GM21786 (cell line): ENCODE data around the gene APOL6.
"Not testable (repeated sequence)": the region's sequence is repeated elsewhere in the genome, so short reads cannot be mapped to it uniquely, and the experiment has no call there.

Experiments used
- ATAC-seq: cut with Tn5 transposase; IDR thresholded peaks from one replicate; pipeline ENCODE4 v1.9.1; 2021; ENCODE audit not compliant: unreplicated experiment

The APOL6 gene

DNA sequence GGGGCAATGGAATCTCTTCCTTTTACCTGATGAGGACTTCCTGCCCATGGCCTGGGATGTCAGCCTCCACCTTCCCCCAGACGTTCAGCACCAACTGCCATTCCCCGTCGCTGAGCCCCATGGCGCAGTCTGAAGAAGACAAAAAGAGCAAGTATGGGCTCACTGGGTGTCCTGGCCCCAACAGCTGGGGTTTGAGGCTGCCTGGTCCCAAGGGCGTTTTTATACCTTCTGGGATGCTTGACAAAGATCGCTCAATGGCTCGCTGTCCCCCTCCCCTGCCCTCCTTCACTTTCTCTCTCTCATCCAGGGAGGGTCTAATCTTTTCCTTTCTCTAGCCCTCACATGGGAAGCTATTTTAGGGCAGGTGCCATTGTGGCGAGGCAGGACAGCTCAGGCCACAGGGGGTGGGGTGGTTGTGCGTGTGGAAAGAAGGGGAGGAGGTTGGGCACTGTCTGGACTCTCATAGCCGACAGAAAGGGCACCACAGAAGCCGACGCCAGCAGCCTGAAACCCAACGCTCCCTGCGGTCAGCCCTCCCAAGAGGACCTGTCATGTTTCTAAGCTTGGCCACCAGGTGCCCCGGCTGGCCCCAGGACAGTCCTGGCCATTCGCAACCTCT, 31.0 kb upstream of the APOL6 start, which contains the start of gene MB:
Gene MB (minus strand): TSS at position 193 of the 619 bp plus-strand sequence. CDS start 72 bp downstream, at position 121.
- no peak for ATAC-seq

DNA sequence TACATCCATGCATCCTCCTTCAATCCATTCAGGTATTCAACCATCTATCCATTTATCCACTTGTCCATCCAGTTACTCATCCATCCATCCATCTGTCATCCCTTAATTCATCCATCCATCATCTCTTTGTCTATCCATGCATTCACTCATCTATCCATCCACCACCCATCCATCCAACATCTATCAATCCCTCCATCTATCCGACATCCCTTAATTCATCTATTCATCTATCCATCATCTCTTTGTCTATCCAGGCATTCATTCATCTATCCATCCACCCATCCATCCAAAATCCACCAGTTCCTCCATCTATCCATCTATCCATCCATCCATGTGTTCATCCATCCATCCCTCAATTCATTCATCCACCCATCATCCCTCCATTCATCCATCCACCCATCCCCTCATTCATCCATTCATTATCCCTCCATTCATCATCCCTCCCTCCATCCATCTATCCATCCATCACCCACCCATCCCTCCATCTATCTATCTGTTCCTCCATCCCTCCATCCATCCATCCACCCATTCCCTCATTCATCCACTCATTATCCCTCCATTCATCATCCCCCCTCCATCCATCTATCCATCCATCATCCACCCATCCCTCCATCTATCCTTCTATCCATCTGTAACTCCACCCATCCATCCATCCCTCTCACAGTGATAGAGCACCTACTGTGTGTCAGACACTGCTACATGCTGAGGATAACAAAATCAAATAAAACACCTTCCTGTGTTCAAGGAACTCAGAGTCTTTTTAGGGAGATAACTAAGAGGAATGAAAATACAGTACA, 29.6 kb upstream of the APOL6 start:
- ATAC-seq = no peak

DNA sequence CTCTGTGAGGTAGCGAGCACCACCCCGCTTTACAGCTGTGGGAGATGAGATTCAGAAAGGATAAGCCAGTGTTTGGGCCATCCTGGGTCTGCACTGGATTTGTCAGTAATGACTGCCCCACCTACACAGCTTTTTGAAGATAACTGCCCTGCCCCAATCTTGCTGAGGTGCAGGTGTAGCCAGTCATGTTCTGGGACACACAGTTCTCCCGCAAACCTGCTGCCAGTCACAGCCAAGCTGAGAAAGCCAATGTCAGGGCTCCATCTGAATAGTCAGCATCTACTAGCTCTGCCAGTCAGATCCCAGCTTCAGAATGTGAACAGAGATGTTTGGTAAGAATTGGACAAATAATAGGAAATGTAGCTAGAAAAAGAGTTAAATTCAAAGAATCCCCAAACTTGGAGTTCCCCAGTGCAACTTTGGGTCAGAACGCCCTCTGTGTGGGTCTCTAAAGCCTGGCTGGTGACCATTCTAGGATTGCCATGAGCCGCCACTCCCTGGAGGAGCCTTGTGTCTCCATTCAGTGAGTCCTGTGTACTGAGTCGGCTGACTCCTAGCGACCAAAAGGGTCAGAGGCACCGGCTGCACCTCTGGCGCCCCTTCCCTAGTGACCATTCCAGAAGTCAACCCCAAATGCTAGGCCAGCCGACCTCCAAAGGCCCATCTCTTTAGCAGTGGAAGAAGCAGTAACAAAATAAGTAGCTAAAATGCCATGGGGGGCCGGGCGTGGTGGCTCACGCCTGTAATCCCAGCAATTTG, 28.7 kb upstream of the APOL6 start:
- no peak for ATAC-seq

DNA sequence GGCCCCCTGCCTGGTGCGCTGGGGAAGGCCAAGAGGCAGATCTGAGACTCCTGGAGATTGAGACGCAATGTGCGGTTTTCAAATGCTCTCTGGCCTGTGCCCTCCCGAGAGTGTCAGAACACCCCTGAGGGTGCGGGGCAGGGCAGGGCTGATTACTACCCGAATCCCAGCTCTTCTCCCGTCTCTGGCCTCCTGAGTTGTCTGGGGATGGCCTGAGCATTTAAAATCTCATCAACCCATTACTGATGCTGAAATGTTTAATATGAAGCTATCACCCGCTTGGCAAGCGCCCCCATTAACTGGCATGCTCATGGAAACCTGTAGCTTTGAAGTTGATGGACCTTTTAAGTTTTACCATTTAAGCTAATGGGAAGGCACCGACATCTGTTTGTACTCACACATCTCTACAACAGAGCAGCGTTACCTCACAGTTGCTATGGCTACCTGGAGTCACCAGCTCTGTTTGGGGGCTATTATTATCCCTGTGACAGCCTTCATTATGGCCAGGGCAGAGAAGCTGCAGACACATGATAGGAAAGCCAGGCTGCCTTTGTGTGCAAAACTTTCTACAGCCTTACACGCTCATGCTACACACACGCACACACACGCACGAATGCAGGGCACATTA, 27.5 kb upstream of the APOL6 start:
- ATAC-seq = no peak

DNA sequence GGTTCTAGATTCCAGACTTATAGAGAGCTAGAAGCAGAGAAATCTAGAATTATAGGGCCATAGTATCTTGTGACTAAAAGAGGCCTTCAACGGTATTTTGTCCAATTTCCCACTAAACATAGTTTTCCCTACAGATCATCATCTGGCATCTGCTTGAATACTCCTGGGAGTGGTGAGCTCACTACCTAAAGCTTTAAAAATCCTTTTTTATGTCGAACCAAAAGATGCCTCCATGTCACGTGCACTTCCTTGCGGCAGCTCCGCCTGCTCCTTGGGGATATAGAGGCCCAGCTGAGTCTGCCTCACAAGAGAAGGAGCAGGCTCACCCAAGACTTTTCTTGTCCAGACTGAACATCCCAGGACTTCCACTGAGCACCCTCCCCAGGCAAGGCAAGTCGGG, 26.8 kb upstream of the APOL6 start:
- ATAC-seq = no peak

DNA sequence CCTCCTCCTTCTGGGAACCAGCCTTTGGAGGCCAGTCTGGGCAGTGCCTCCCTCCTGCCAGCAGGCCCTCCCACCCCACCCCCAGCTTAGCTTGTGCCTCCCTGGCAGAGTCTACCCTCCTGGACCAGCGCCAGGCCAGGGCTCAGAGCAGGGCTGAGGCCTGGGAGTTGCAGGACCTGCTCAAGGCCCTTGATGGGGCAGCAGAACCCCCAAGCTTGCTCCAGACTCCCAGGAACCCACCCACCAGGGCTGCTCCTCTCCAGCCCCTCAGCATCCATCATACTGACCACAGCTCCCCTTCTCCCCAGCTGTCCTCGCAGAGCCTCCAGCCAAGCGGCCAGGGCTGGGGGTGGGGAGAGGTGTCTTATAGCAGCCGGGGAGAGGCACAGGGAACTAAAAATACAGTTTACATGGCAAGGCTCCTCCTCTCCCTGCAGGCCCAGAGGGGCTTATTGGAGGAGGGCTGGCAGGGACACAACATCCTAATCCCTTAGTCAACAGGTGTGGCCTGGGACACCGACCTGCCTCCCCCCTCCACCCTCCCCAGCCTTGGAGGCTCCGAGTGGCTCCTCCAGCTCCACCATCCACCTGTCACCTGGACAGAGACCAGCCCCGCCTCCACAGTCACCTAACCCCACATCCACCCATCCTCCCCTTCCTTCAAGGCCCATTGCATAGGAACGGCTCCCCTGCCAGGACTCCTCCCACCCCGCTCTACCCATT, 25.9 kb upstream of the APOL6 start:
- no peak for ATAC-seq

DNA sequence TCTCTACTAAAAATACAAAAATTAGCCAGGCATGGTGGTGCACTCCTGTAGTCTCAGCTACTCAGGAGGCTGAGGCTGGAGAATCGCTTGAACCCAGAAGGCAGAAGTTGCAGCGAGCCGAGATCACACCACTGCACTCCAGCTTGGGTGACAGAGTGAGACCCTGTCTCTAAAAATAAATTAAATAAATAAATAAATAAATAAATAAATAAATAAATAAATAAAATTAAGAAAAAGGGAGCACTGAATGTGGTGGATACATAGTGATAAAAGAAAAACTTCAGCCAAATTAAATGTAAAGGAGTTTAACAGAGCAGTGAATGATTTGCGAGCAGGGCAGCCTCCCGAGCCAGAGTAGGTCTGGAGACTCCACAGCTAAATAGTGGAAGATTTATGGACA, 24.4 kb upstream of the APOL6 start:
- not testable (repeated sequence) for ATAC-seq

DNA sequence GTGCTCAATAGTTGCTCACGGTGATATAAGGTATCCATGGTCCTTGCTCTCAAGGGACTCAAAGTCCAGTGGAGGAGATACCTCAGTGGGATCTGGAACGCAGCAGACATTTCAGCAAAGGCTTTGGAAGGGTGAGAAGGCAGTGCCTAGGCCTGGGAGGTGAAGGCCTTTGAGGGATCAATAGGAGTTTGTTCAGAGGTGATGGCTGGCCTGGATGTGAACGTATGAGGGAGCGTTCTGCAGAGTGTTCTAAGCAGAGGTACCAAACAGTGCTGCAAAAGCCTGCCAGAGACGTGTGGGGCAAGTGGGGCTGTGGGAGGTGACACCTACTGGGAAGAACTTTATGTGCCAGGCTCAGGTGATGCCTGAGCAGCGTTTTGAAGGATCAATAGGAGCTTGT, 23.7 kb upstream of the APOL6 start:
- no peak for ATAC-seq

DNA sequence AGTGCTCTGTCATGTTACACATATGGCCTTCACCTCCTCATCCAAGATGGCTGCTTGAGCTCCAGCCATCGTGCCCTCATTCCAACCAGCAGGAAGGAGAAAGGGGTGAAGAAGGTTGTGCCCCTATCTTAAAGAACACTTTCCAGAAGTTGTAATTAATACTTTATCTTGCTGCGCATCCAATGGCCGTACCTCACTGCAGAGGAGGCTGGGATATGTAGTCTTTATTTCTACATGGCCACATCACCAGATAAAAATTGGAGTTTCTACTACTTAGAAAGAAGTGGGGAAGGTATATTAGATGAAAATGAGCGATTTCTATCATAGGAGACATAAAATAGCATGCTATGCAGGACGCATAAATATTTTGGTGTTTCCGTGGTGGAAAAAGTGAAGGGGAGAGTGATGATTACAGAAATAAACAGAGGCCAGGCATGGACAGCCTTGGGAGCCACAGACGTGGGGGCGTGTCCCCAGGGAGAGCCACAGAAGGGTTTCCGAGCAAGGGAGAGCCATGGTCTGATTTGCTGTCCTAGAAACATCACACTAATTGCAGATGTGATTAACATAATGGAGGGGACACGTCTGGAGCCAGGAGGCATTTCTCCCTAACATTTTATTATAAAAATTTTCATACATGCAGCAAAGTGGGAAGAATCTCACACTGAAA, 22.3 kb upstream of the APOL6 start:
- ATAC-seq = no peak

DNA sequence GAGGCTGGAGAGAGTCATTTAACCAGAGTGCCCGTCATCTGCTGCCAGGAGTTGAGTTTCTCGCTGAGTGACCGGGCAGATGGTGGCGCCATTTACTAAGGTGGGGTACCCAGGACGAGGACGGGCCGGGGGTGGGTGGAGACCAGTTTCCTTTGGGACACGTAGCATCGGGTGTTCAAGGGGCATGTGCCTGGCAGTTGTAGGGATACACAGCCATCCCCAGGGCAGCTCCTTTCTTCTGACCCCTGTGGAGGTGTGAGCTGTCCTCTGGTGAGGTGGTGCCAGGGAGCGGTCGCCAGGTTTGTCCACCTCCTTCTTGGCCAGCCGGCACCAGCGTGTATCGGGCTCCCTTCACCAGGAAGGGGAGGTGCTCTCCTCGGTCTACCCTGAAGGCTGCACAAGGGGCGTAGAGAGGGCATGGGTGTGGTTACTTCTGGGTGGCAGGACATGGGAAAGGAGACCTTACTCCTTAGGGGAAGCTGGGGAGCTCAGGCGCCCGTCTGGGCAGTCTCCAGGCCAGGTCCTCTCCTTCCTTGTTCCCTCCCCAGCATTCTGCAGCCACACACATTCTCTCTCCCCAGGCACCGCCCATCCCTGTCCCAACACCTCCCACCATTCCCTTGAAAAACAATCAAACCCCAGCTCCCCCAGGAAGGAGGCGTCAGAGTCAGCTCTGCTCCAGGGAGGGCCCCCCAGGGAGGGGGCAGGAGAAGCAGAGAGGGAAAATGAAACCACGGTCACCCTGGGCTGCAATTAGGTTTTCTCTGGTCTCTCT, 20.8 kb upstream of the APOL6 start:
- ATAC-seq = no peak

DNA sequence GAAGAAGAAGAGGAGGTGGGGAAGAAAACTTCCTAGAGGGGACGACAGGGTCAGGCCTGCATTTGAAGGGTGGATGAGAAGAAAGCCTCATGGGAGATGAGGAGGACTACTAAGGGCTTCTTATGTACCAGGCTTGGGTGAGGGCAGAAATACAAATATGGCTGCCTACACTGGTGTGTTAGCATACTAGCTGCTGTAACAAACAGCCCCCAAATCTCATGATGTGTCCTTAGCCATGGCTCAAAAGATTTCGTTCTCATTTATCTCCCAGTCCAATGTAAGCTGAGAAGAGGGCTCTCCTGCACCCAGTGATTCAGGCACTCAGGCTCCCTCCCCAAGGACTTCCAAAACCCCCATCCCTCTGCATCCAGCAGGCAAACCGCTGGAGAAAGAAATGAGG, 19.5 kb upstream of the APOL6 start:
- ATAC-seq = no peak

DNA sequence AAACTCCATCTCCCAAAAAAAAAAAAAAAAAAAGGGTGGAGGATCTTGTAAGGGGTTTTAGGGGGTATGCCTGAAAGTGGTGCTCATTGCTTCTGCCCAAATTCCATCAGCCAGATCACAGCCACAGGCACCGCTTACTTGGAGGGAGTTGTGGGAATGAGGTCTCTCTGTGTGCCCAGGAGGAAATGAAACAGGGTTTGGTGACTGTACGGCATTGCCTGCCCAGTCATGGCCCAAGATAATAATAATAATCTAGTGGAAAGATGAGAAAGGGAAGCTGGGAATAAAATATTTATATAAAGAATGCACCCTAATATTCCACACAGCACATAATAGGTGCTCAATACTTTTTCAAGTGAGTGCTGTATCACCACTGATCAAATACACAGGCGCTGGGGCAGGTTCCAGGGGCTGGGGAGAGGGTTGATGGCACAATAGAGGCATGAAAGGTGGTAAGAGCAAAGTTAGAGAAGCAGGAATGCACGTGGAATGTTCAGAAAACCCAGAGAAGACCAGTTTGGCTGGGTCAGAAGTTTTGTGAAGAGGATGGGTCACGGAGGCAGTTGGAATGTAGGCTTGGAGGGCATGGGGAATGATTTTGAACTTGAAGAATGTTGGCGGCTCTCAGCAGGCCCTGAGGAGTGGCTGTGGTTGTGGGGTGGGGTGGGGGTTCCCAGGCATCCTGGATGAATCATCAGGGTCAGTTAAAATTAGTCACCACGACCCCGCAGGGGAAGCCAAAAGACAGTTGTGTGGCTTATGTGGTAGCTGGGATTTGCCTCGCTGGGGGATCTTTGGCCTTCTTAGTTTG, 18.6 kb upstream of the APOL6 start:
- ATAC-seq = no peak

DNA sequence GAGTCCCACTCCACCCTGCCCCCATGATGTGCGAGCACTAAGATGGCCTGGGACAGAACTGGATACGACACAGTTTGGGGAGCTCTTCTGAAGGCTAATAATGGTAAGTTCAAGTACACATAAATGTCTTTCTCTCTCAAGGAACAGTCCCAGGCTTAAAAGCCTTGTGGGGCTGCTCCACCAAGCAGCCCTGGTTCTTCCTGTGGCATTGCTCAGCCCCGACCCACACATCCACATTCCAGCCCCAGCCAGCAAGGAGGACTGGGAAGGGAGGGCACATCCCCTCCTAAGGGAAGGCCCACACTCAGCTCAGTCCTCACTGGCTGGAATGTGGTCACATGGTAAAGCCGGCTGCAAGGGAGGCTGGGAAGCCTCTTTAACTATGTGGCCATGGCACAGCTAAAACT, 17.9 kb upstream of the APOL6 start:
- no peak for ATAC-seq

DNA sequence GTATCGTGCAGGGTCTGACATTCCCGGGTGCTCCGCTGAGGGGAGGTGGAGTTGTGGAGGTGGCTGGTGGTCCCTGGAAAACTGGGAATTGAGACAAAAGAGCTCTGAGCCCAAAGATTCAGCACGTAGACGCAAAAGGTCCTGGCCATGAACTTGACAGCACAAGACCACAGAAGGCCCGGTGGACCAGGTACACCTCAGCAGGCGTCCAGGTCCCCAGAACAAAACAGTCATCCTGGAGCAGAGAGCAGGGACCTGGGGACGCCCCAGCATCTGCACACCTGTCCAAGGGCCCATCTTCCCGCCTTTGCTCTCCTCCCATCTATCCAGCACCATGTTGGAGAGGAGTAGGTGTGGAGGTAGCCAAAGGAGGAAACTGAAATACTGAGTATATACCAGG, 17.4 kb upstream of the APOL6 start:
- ATAC-seq = no peak

DNA sequence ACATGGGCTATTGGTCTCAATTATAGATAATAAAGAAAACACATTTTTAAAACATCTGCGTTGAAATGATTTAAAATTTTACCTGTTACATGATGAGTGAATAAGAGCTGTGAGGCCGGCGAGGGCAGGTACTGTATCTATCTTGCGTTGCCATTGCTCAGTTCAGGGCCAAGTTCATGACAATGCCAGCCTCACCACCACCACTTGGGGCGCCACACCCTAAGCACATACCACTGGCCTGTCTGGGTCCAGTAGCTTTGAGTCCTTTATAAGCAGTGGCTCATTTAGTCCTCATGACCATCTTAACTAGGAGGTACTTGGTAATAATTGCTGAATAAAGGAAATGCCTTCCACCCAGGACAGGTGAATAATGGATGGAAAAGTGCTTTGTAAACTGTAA, 16.6 kb upstream of the APOL6 start:
- ATAC-seq = no peak

DNA sequence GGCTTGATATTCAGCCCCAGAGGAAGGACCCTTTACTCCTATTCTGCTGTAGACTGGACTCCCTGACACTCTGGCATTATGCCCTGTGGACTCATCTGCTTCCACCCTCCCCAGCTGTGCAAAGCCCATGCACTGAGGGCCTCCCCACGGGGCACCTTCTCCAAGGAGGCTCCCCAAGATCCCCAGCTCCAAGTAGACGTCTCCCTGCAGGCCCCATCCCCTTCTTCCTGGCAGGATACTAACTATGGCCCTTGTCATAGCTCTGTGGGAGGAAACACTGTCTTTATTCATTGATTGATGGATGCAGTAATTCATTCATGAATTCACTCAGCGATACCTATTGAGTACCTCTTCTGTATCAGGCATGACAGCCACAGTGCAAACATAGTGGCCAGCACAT, 15.3 kb upstream of the APOL6 start:
- no peak for ATAC-seq

DNA sequence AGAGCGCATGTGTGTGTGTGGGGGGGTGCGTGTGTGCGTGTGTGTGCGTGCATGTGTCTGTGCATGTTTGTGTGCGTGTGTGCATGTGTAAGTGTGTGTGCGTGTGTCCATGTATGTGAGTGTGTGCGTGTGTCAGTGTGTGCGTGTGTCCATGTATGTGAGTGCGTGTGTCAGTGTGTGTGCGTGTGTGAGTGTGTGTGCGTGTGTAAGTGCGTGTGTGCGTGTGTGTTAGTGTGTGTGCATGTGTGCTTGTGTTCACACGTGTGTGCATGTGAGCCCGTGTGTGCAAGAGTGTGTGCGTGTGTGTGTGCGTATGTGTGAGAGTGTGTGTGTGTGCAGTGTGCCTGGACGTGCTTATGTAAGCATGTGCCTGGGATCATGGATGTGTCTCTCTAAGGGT, 14.7 kb upstream of the APOL6 start:
- ATAC-seq = no peak

DNA sequence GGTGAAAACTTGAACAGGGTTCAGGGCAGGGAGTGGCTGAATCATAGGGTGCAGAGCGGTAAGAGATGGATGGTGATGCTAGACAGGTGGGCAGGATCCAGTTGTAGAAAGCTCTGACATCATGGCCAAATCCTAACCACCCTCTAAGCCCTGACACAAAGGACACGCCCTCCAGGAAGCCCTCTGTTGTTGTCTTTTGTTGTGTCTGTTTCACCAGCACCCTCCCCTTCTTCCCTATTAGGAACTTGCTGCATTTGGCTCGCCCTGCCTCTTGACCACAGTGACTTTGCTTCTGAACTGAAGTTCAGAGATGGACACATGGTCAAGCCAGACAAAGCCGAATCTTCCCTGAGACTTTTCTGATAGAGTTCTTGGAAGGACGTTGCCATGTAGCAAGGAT, 14.2 kb upstream of the APOL6 start:
- no peak for ATAC-seq
